HG02884 (cell line): ENCODE results near the gene CLN3.
"Not testable (repeated sequence)": the region's sequence is repeated elsewhere in the genome, so short reads cannot be mapped to it uniquely, and the experiment has no call there.

ENCODE experiments used
- ATAC-seq: cut with Tn5 transposase; IDR thresholded peaks from one replicate; pipeline ENCODE4 v1.9.1; 2021; ENCODE audit warnings: mild to moderate bottlenecking, moderate library complexity; ENCODE audit not compliant: unreplicated experiment

Gene CLN3

DNA sequence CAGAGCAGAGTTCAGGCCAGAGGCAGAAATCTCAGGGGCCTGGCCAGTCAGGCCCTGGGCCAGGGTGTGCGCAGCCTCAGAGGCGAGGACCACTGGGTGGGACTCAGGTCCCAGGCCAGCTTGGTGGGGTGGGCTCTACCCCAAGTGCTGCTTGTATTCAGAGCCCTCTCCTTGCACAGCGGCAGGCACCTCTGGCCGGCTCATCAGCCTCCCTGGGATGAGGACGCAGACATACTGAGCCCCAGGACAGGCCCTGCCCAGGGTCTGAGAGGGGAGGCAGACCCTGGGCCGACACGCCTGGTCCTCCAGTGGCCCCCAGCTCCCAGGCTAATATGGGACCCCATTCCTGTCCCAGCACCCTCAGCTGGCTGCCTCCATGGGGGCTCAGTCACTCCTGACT lies 22.4 kb upstream of the CLN3 start:
- ATAC-seq: no peak

DNA sequence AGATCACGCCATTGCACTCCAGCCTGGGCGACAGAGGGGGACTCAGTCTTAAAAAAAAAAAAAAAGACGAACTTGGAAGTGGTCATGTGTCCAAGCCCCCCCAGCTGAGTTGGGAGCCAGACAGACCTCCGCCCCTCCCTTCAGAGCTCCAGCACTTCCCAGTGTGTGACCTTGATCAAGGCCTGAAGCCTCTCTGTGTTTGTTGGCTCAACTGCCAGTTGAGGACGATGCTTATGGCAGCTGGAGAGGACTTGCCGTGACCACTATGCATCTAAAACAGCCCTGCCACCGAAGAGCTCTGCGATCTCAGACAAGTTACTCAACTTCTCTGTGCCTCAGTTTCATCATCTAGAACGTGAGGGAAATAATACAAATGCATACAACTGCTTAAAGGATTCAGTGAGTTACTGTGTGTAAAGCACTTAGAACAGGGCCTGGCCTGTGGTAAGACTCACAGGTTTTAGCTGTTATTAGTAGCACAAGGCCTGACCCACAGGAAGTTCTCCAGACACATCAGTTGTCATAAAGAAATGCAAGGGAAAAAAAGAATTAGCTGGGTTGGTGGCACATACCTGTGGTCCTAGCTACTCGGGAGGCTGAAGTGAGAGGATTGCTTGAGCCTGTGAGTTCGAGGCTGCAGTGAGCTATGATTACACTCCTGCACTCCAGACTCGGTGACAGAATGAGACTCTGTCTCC lies 21.8 kb upstream of the CLN3 start:
- no peak for ATAC-seq

DNA sequence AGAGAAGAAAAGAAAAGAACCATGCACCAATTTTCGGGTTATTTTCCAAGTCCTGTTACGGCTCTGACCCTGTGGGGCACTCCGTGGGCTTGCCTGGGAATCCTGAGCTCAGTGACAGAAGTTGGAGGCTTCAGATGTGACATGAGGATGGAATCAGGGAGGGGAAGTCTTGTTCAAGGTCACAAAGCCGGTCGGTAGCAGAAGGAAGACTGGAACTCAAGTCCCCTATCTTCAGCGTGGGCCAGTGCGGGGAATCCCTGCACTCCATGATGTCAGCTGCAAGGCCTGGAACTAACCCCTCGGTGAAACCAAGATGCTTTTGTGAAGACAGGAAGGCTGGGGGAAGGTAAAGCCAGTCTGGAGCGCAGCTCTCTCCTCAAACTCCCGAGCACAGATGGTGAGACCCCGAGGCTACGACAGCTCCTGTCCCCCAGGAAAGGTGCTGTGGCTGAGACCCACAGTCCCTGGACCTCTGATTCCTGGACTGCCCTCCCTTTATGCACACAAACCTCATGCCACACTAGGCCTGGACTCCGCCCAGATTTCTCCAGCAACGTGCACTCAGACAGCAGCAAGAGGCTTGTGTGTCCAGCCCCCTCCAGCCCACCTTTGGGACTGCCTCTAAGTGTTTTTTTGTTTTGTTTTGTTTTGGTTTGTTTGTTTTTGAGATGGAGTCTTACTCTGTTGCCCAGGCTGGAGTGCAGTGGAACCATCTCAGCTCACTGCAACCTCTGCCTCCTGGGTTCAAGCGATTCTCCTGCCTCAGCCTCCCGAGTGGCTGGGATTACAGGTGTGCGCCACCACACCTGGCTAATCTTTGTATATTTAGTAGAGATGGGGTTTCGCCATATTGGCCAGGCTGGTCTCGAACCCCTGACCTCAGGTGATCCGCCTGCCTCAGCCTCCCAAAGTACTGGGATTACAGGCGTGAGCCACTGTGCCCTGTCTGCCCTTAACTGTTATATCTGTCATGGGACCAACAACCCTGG lies 20.2 kb upstream of the CLN3 start:
- ATAC-seq: no peak

DNA sequence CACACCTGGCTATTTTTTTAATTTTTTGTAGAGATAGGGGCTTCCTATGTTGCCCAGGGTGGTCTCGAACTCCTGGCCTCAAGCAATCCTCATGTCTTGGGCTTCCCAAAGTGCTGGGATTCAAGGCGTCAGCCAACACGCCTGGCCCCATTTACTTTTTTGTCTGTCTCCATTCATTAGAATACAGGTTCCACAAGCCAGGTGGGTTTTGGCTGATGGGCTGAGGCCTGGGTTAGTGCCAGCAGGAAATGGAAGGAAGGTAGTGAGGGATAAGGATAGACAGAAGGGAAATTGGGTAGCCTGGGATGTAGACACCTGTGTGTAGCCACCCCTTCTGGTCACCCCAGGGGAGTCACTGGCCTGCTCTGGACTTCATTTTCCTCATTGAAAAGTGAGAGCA lies 19.2 kb upstream of the CLN3 start:
- no peak for ATAC-seq

DNA sequence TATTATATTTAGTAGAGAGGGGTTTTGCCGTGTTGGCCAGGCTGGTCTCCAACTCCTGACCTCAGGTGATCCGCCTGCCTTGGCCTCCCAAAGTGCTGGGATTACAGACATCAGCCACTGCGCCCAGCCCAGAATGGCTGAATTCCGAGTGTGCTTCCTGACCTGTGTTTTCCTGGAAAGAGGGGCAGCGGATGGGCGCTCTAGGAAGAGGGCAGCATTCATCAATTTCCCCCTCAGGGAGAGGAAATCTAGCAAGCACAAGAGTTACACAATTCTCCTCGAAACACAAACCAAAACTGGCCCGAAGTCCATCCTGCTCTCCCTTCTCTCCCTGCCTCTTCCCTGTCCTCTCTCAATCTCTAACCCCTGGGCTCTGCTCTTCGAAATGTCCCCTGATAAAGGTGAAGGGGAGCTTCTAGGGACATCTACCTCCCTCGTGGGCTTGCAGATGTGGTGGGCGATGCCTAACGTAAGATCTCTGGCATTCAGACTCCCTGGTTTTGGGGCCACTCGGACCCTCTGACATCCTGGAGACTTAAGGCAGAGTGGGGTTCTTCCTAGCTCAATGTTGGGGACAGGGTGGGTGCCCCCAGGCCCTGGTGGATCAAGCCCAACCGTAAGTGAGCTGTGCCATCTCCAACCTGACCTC lies 13.7 kb upstream of the CLN3 start:
- no peak for ATAC-seq

DNA sequence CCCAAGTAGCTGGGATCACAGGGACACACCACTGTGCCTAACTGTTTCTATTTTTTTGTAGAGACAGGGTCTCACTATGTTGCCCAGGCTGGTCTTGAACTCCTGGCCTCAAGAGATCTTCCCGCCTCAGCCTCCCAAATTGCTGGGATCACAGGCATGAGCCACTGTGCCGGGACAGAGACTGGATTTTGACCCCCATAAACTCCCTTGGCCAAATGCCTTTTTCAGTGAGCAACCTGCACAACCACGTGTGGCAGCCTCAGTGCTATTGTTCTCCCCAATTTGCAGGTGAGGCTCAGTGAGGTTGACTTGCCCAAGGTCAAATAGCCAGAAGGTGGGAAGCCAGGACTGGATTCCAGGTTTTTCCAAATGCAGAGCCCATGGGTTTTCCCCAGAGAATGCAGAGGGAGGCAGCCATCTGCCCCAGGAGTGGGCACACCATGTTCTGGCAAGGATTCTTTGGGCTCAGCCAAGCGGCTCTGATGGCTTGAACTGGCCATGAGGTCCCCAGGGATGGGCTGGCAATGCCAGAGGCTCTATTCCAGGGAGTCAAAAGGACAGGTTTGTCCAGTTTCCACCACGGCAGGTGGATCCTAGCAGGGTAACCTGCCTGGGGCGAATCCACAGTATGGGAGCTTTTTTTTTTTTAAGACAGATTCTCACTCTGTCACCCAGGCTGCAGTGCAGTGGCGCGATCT lies 13.0 kb upstream of the CLN3 start:
- no peak for ATAC-seq

DNA sequence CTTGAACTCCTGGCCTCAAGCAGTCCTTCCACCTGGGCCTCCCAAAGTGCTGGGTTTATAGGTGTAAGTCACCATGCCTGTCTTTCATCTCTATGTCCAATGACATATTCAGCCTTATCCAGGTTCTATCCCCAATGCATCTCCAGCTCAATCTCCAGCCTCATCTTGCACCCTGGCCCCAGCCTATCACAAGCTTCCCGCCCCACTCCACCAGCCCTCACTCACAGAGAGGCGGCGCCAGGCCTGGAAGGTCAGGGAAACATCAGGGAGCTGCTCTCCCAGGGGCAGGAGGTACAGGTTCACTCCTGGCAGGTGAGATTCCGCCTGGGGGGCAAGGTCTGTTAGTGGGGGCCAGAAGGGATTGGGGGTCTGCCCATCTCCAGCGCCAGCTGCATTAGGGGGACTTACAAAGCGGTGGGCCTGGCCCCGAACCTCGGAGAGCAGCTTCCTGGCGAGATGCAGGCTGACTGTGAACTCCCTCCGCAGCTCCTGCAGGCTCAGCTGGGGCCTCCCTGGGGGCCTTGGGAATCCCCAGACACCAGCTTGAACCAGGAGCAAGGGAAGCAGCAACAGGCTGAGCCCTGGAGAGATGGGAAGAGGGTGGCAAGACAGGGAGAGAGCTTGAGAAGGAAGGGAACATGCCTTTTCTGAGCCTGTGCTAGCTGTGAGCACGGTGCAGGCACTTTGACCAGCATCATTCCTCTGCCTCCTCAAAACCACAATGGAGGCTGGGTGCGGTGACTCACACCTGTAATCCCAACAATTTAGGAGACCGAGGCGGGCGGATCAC lies 11.8 kb upstream of the CLN3 start:
- ATAC-seq: no peak

DNA sequence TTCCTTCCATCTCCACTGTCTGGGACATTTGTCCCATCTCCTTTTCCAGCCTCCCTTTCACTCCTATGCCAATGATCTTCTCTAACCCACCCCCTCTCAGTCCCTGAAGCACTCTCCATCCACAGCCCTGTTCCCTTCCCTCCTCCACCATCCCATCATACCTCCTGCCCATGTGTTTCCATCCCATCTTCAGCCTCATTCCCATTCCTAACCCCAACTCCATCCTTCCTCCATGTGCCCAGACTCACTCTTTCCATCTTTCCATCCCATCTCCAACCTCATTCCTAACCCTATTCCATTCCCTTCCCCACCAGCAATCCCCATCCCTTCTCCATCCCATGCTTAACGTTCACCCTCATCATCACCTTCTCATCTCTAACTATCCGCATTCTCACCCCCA lies 10.4 kb upstream of the CLN3 start:
- ATAC-seq: no peak

DNA sequence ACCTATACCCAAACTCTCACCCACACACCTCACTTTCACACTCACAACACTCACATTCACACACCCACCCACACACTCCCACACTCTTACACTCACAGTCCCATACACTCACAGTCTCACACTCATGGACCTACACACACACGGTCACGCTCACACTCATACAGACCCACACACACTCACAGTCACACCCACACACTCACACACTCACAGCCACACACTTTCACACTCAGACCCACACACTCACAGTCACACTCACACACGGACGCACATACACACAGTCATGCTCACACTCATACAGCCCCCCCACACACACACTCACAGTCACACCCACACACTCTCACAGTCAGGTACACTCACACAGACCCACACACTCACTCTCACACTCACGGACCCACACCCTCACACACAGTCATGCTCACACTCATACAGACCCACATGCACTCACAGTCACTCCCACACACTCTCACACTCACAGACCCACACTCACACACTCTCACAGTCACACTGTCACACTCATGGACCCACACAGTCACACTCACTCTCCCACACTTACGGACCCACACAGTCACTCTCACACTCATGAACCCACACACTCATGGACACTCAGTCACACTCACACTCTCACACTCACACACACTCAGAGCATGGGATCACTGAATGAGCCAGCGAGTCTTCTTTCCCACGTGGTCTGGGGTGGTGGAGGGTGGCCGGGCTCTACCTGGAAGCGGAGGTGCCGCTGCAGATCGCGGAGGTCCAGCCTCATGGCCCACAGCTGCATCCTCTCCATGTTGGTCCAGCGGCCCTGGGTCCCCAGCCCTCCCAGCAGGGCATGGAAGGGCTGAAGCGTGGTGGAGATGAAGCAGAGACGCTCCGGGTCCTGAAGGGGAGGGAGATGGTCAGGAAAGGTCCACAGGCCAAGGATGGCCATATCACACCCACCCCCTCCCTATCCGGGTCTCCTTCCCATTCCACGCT lies 9.7 kb upstream of the CLN3 start:
- no peak for ATAC-seq

DNA sequence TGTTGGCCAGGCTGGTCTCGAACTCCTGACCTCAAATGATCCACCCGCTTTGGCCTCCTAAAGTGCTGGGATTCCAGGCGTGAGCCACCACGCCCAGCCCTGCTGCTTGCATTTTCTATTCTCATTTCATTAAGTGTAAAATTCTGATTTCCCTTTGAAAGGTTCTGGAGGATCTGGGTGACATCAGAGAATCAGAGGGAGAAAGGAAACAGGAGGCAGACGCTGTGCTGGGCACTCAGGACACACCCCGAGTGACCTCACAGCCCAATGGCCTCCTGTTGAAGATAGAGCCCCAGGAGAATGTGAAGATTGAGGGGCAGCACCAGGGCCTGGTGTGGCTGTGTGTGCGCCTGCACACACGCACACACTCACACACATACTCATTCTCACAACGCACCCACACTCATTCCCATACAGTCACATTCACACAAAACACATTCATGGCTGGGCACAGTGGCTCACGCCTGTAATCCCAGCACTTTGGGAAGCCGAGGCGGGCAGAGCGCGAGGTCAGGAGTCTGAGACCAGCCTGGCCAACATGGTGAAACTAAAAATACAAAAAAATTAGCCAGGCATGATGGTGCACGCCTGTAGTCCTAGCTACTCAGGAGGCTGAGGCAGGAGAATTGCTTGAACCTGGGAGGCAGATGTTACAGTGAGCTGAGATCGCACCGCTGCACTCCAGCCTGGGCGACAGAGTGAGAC lies 8.8 kb upstream of the CLN3 start:
- not testable (repeated sequence) for ATAC-seq

DNA sequence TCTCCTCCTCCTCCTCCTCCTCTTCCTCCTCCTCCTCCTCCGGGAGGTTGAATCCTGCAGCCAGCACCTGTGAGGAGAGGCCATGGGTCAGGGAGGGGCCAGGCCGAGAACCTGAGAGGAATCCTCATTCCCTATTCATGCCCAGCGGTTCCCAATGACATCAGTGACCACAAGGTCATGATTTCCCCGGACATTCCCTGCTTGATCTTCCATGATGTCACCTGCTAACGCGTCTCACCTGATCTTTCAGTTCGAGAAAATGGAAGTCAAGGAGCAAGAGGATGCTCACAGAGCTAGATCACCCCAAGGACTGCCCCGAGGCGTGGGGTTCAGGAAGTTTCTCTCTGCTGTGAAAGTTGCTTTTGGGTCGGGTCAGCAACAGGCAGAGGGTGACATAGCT lies 8.0 kb upstream of the CLN3 start:
- no peak for ATAC-seq

DNA sequence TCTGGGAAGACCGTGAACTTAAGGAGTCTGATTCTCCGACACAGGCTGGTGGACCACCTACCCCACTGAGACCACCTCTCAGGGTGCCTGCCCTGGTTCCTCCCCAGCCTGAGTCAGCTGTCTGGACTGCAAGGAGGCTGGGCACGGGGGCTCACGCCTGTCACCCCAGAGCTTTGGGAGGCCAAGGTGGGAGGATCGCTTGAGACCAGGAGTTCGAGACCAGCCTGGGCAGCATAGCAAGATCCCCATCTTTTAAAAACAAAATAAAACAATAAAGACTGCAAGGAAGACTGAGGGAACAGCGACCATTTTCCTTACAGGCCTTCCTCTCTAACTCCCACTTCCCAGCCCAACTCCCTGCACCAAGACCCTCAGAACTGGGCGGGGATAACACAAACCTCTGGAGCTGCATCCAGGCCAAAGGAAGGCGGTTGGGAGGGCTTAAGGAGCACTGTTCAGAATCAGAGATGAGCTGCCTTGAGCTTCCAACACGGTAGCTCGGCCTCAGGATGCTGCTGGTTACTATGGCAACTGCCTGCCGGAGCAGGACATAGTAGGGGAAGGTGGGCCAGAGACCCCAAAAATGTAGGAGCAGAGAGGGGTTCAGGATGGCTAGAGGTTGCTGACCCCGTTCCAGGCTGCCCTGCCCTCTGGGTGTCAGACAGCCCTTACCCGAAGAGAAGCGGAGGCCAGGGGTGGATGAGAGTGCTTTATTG lies 7.0 kb upstream of the CLN3 start:
- no peak for ATAC-seq

DNA sequence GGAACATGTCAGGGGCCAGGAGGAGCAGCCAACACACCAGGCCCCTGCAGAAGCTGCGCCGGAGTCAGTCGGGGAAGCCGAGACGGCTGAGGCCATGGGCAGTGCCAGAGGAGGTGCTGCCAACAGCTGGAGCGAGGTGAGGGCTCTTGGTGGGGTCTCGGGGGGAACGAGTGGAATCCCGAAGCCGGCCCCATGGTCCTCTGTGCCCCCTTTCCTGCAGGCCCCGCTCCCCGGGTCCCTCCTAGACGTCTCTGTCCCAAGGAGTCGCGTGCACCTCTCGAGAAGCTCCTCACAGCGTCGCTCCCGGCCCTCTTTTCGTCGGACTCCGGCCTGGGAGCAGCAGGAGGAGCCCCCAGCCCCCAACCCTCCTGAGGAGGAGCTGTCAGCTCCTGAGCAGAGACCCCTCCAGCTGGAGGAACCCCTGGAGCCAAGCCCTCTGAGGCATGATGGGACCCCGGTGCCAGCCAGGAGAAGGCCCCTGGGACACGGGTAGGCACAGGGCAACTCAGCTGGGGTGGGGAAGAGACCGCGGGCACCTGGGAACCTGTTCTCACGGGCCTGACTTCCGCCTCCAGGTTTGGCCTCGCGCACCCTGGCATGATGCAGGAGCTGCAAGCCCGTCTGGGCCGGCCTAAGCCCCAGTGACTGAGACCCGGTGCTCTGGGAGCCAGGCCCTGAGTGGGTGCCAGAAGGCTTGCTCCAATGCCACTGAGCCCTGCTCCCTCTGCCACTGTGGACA lies 6.2 kb upstream of the CLN3 start:
- no peak for ATAC-seq

DNA sequence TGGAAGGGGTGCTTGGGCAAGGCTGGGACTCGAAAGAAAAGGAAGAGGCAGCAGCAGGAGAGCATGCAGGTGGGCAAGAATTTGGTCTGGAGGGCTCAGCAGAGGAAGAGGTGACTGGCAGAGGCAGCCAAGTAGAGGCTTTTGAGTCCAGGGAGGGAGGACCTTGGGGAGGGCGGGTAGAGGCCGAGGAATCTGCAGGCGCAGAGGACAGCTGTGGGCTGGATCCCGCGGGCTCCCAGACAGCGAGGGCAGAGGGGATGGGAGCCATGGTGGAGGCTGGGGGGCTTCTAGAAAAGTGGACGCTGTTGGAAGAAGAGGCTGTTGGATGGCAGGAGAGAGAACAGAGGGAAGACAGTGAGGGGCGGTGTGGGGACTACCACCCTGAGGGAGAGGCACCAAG lies 5.5 kb upstream of the CLN3 start:
- no peak for ATAC-seq

DNA sequence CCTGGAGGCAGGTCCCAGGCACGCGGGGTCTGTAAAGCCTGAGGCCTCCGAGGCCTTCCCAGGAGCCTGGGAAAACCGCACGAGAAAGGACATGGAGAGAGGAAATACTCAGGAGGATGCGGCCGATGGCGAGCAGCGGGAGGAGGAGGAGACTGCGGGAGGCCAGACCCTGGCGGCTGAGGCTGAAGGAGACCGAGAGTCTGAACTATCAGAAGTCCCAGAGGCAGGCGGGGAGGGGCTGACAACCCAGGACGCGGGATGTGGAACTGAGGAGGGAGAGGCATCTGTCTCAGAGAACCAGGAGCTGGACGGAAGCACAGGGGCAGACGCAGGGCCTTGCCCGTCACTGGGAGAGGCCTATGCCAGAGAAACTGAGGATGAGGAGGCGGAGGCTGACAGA lies 5.0 kb upstream of the CLN3 start:
- no peak for ATAC-seq

DNA sequence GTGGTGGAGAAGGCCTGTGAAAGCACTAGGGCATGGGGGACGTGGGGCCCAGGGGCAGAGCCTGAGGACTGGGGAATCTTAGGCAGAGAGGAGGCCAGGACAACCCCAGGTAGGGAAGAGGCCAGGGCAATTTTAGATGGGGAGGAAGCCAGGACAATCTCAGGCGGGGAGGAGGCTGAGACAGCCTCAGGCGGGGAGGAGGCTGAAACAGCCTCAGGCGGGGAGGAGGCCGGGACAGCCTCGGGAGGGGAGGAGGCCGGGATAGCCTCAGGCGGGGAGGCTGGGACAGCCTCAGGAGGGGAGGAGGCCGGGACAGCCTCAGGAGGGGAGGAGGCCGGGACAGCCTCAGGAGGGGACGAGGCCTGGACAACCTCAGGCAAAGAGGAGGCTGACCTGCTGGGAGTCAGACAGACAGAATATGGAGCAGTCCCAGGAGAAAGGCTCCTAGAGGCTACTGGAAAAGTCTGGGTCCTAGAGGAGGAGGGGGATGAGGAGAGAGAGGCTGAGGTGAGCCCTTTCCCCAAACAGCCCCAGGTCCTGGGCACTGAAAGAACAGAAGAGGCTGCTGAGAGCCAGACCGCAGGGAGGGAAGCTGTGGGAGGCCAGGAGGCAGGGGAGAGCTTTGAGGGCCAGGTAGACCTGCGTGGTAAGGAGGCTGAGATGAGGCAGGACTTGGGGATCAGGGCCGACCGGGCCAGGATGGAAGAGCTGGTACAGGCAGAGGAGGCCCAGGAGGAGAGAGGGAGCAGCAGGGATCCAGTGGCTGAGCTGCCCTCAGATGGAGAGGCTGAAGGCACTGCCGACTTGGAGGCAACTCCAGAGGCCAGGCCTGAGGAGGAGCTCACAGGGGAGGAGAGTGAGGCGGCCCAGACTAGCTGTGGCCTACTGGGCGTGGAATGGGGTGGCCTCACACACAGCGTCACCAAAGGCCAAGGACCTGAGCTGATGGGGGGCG lies 4.2 kb upstream of the CLN3 start:
- no peak for ATAC-seq
